ENCODE measurements around the gene ATL3. TPM values are rescaled to one million over a fixed set of nuclear protein-coding genes. Genes with fewer than 3 reads are reported as not detected.

The ATL3 gene
- total RNA-seq, 4 donors from 2014 or later = 64.9 to 97.2 (median 70.9) TPM

DNA sequence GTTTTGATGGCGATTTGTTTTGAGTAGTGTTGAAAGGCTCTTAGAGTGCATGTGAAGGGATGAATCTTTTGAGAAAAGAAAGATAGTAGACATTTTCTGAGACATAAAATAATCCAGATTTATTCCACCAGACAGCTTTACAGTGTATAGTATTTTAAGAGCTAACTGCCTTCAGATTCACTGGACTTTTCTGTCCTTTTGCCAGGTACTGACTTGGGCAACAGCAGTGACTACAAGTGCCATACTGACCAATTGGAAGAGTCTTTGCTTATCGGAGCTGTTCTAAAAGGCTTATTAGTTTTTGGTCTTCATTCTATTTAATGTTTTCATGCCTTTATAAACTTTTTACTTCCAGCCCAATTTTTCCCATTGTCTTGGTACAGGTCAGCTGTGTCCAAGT lies 42.6 kb upstream of the ATL3 start:
- no peak overlapping the region for H3K4me3 ChIP-seq (ENCODE audit: low read depth, poor library complexity, severe bottlenecking)
- TF ChIP-seq CTCF (IDR thresholded peaks at IDR 0.05) (no peak), POLR2A (IDR thresholded peaks at IDR 0.05) (no peak)
- WGBS, 2 donors = 90 to 91% methylated on average over 2 of the region's 2 CpGs
- intact Hi-C loops (cut with DNase I; ENCODE audit: low total_unique reads) = loop anchor here (10.0 kb wide), 1 partner anchor 59 kb away; no protein-coding TSS in a partner anchor
- DNase-seq (ENCODE audit: low spot score in 2 of 2) = no peak

GRCh38 chr11:63711838-63712237 lies 40.7 kb upstream of the ATL3 start:
- 80 to 84% methylated on average over 6 of the region's 6 CpGs for WGBS, 2 donors
- no peak overlapping the region for H3K4me3 ChIP-seq (ENCODE audit: low read depth, poor library complexity, severe bottlenecking)
- no peak for DNase-seq (ENCODE audit: low spot score in 2 of 2)
- intact Hi-C loops (cut with DNase I; ENCODE audit: low total_unique reads) = loop anchor here (10.0 kb wide), 1 partner anchor 57 kb away; no protein-coding TSS in a partner anchor
- no peak for TF ChIP-seq CTCF (IDR thresholded peaks at IDR 0.05)
- no peak for TF ChIP-seq POLR2A (IDR thresholded peaks at IDR 0.05)

DNA sequence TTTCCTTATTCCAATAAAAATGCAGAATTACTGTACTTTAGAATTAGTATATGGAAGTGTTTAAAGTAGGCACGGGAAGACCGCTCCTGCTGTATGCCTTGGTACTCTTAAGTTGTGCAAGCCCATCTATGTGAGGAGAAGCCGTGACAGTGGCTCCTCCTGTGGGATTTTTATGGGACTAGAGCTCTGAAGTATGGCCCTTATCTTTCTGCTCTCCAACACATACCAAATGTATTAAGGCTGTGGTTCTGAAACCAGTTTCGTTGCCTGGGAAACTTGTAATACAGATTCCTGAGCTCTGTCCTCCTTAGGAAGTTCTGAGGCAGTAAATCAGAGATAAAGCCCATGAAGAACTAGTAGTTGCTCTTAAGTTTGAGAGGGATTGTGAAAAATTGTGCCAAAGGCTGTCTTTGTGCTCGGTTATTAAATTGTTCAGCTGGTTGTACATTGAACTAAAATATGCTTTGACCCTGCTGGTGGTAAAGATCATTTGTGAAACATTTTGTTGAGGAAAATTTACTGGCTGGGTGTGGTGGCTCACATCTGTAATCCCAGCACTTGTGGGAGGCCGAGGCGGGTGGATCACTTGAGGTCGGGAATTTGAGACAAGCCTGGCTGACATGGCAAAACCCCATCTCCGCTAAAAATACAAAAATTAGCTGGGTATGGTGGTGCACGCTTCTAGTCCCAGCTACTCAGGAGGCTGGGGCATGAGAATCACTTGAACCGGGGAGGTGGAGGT lies 39.5 kb upstream of the ATL3 start:
- WGBS, 2 donors = 64 to 68% methylated on average over 11 of the region's 11 CpGs
- TF ChIP-seq CTCF (IDR thresholded peaks at IDR 0.05) (no peak), POLR2A (IDR thresholded peaks at IDR 0.05) (no peak)
- H3K4me3 ChIP-seq (ENCODE audit: low read depth, poor library complexity, severe bottlenecking) = no peak overlapping the region
- DNase-seq (ENCODE audit: low spot score in 2 of 2) = no peak
- intact Hi-C loops (cut with DNase I; ENCODE audit: low total_unique reads) = loop anchor here (10.0 kb wide), 1 partner anchor 56 kb away; no protein-coding TSS in a partner anchor

DNA sequence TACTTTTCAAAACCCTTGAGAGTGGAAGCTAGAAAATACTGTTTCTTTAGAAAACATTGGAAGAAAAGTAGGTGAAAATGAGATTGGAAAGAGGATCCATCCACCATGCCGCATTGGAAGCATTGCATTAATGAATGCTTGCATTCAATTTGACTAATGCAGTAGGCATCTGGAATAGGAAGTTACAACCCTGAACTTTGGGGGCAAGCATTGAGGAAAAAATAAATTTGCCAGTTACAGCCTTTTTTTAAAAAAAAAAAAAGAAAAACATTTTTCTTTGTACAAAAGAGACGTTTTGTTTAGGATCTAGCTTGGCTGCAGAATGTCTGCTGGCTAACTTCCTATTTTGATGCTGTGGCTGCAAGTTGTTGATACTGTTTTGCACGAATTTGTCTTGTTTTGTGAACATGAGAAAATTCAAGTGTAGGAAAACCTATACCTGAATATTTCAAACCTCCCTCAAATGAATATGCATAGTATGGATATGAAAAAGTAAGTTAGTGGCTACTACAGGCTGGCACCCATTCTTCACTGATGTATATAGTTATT lies 38.2 kb upstream of the ATL3 start:
- no peak overlapping the region for H3K4me3 ChIP-seq (ENCODE audit: low read depth, poor library complexity, severe bottlenecking)
- TF ChIP-seq CTCF (IDR thresholded peaks at IDR 0.05) (no peak), POLR2A (IDR thresholded peaks at IDR 0.05) (no peak)
- 41 to 45% methylated on average over 3 of the region's 3 CpGs for WGBS, 2 donors
- intact Hi-C loops (cut with DNase I; ENCODE audit: low total_unique reads) = no loop called here
- DNase-seq (ENCODE audit: low spot score in 2 of 2) = no peak

DNA sequence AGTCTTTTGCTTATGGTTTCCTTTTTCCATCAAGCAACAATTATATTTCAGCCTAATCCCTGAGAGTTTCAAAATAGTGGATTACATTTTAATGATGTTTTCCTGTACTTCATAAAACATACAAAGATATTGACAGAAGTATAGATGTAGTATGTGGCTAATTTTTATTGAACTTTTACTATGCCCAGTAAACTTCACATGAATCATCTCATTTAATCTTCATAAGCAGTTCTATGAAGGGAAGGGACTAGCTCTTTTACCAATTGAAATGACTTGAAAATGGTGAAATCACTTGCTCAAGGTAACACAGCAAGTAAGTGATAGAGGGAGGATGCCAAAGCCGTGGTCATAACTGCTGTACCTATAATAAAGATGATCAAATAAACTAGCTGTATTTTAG lies 37.6 kb upstream of the ATL3 start:
- no peak overlapping the region for H3K4me3 ChIP-seq (ENCODE audit: low read depth, poor library complexity, severe bottlenecking)
- DNase-seq (ENCODE audit: low spot score in 2 of 2) = no peak
- intact Hi-C loops (cut with DNase I; ENCODE audit: low total_unique reads) = no loop called here
- 95 to 96% methylated on average over 1 of the region's 1 CpG for WGBS, 2 donors
- TF ChIP-seq CTCF (IDR thresholded peaks at IDR 0.05) = no peak
- no peak for TF ChIP-seq POLR2A (IDR thresholded peaks at IDR 0.05)

Data from lower leg skin (tissue), 4 donors.